Naive thymus-derived CD4-positive, alpha-beta T cell (primary cell): ENCODE measurements around the gene ADCY7. TPM values are rescaled to one million over a fixed set of nuclear protein-coding genes. Genes with fewer than 3 reads are reported as not detected.
"Not testable (repeated sequence)": the region's sequence is repeated elsewhere in the genome, so short reads cannot be mapped to it uniquely, and the experiment has no call there.

Experiments used
- ATAC-seq: fragments of 150-1000 bp; cut with Tn5 transposase; 2 replicates; pipeline ENCODE4 v1.10.0; 2021; ENCODE audit warnings: mild to moderate bottlenecking, moderate library complexity
- CTCF ChIA-PET: fragments of 350-600 bp; sonication (Branson Sonifier 250); formaldehyde crosslinking; loops from one replicate; lab custom pipeline; 2021; ENCODE audit warnings: antibody characterized with exemption; lab: Charles Lee
- POLR2A ChIA-PET: fragments of 350-600 bp; sonication (Branson Sonifier 250); formaldehyde crosslinking; loops from one replicate; lab custom pipeline; 2021; ENCODE audit warnings: antibody characterized with exemption, inconsistent platforms; lab: Charles Lee
- DNase-seq, 9 donors: peaks; one replicate each; pipeline versions ENCODE4 v3.0.0 to v3.0.0-alpha.2; 2020 to 2022; ENCODE audit warnings: mixed read lengths in 1 of 9
- H3K27ac ChIP-seq: one replicate; pipeline ENCODE4 v1.7.0; 2013; ENCODE audit warnings: mild to moderate bottlenecking, low read depth, low read length, moderate library complexity
- H3K27me3 ChIP-seq, 2 donors: one replicate each; pipeline ENCODE4 v1.7.0; 2013; ENCODE audit warnings: low read length in 2 of 2, mild to moderate bottlenecking in 2 of 2, moderate library complexity in 2 of 2; ENCODE audit not compliant: control insufficient read depth in 2 of 2, insufficient read depth in 2 of 2
- H3K36me3 ChIP-seq, 3 experiments: 1 replicate in 2 of 3; 2 replicates in 1 of 3; pipeline ENCODE4 v1.7.0; 2013; ENCODE audit warnings: low read length in 3 of 3, mild to moderate bottlenecking in 3 of 3, moderate library complexity in 1 of 3; ENCODE audit not compliant: insufficient read depth in 3 of 3, control insufficient read depth in 2 of 3
- H3K4me1 ChIP-seq, 2 donors: one replicate each; pipeline ENCODE4 v1.7.0; 2013; ENCODE audit warnings: low read length in 2 of 2, mild to moderate bottlenecking in 2 of 2, moderate library complexity in 1 of 2; ENCODE audit not compliant: control insufficient read depth in 2 of 2, insufficient read depth in 2 of 2
- H3K4me3 ChIP-seq: 2 replicates; pipeline ENCODE4 v1.7.0; 2013; ENCODE audit warnings: mild to moderate bottlenecking, low read length
- H3K9me3 ChIP-seq, 3 experiments: 1 replicate in 2 of 3; 2 replicates in 1 of 3; pipeline ENCODE4 v1.7.0; 2013; ENCODE audit warnings: low read length in 3 of 3; ENCODE audit not compliant: control insufficient read depth in 2 of 3
- H3K27ac Mint-ChIP-seq, 9 donors: one replicate each; pipeline ENCODE4 v1.8.0; 2020 to 2022; ENCODE audit warnings: mixed read lengths in 9 of 9, mild to moderate bottlenecking in 8 of 9, moderate library complexity in 5 of 9, inconsistent platforms in 2 of 9
- H3K27me3 Mint-ChIP-seq, 5 donors: one replicate each; pipeline ENCODE4 v1.8.0; 2021 to 2022; ENCODE audit warnings: mixed read lengths in 5 of 5, mild to moderate bottlenecking in 1 of 5
- H3K36me3 Mint-ChIP-seq, 5 donors: one replicate each; pipeline ENCODE4 v1.8.0; 2020 to 2022; ENCODE audit warnings: mixed read lengths in 5 of 5, mild to moderate bottlenecking in 3 of 5, inconsistent platforms in 1 of 5
- H3K4me1 Mint-ChIP-seq, 7 donors: one replicate each; pipeline ENCODE4 v1.8.0; 2020 to 2022; ENCODE audit warnings: mixed read lengths in 7 of 7, mild to moderate bottlenecking in 3 of 7, inconsistent platforms in 1 of 7
- H3K4me3 Mint-ChIP-seq, 10 donors: one replicate each; pipeline ENCODE4 v1.8.0; 2020 to 2022; ENCODE audit warnings: mild to moderate bottlenecking in 10 of 10, mixed read lengths in 10 of 10, moderate library complexity in 6 of 10, inconsistent platforms in 2 of 10
- H3K9me3 Mint-ChIP-seq, 11 donors: one replicate each; pipeline ENCODE4 v1.8.0; 2020 to 2022; ENCODE audit warnings: mixed read lengths in 11 of 11, mild to moderate bottlenecking in 4 of 11, inconsistent platforms in 1 of 11, moderate library complexity in 1 of 11
- intact Hi-C, 2 donors: fragments of 100-400 bp; cut with micrococcal nuclease; formaldehyde crosslinking; loops; one replicate each; pipeline ENCODE4 v1.15.1; 2023
- polyA plus RNA-seq, 2 donors: library from polyadenylated mRNA; unstranded; fragments of 300-500 nt; fragmentation: Illumina TruSeq; gene quantifications; one replicate each; pipeline ENCODE4 v1.2.3, GENCODE V29; 2021
- total RNA-seq, 6 experiments: library from RNA in 5 of 6; stranded (reverse) in 5 of 6; gene quantifications; 1 replicate in 5 of 6; 2 replicates in 1 of 6; pipeline ENCODE4 v1.2.3 and lab custom pipeline; 2021 to 2026

ADCY7 gene
- total and polyA plus RNA-seq, 7 experiments from 2014 or later: 62.6 to 326 (median 207) TPM

- peaks cover 0 to 26% (median 0%) of the 10 kb centered on the region in 3 experiments for H3K36me3 ChIP-seq
- ATAC-seq, H3K9me3 ChIP-seq, H3K9me3 Mint-ChIP-seq, H3K4me3 Mint-ChIP-seq, DNase-seq, H3K27me3 ChIP-seq, H3K4me1 ChIP-seq, H3K4me3 ChIP-seq, intact Hi-C loops, H3K27ac ChIP-seq, H3K27me3 Mint-ChIP-seq: not testable (repeated sequence)
- peak overlapping the region in 1 of 9 donors; percentile 56 for H3K27ac Mint-ChIP-seq
- ChIA-PET CTCF (interaction anchor here (0.6 to 2.7 kb wide), 3 partner anchors 15 to 26 kb away, joined by 4 to 16 read pairs (median 4); no protein-coding TSS in a partner anchor), POLR2A (interaction anchor here (0.8 to 2.0 kb wide), 2 partner anchors 10 to 13 kb away, joined by 3 to 4 read pairs; no protein-coding TSS in a partner anchor)
- H3K4me1 Mint-ChIP-seq: peaks cover 12 to 38% (median 24%) of the 10 kb centered on the region in 7 donors
- H3K36me3 Mint-ChIP-seq: peaks cover 31 to 59% (median 40%) of the 10 kb centered on the region in 5 donors
Measured at GRCh38 chr16:50343566-50343965, 77.2 kb downstream of the ADCY7 start.

GRCh38 chr16:50345210-50345609 lies 78.9 kb downstream of the ADCY7 start:
- intact Hi-C loops, H3K27me3 Mint-ChIP-seq, DNase-seq, H3K27me3 ChIP-seq, H3K9me3 ChIP-seq, H3K4me3 Mint-ChIP-seq, H3K4me3 ChIP-seq, ATAC-seq, POLR2A ChIA-PET, H3K27ac ChIP-seq, H3K4me1 ChIP-seq: not testable (repeated sequence)
- Mint-ChIP-seq H3K9me3 (peaks cover 0 to 12% (median 0%) of the 10 kb centered on the region in 11 donors), H3K27ac (peak overlapping the region in 1 of 9 donors; percentile 19), H3K4me1 (peaks cover 7 to 27% (median 22%) of the 10 kb centered on the region in 7 donors), H3K36me3 (peaks cover 36 to 71% (median 52%) of the 10 kb centered on the region in 5 donors)
- CTCF ChIA-PET: interaction anchor here (0.6 to 2.7 kb wide), 3 partner anchors 16 to 63 kb away, joined by 3 to 16 read pairs (median 4); no protein-coding TSS in a partner anchor
- peaks cover 0 to 26% (median 4%) of the 10 kb centered on the region in 3 experiments for H3K36me3 ChIP-seq

- Histone ChIP-seq H3K4me1 (no peaks in the 10 kb centered on the region), H3K36me3 (peaks cover 4 to 39% (median 24%) of the 10 kb centered on the region in 3 experiments), H3K9me3 (no peaks in the 10 kb centered on the region), H3K27ac (no peak overlapping the region), H3K27me3 (no peaks in the 10 kb centered on the region), H3K4me3 (no peak overlapping the region)
- intact Hi-C loops: no loop called here
- no peak for ATAC-seq
- H3K4me1 Mint-ChIP-seq: peaks cover 12 to 26% (median 20%) of the 10 kb centered on the region in 7 donors
- peaks cover 0 to 12% (median 0%) of the 10 kb centered on the region in 11 donors for H3K9me3 Mint-ChIP-seq
- H3K4me3 Mint-ChIP-seq: no peak overlapping the region
- ChIA-PET POLR2A (interaction anchor here (7.5 to 8.5 kb wide), 2 partner anchors 13 to 23 kb away, joined by 74 to 80 read pairs; no protein-coding TSS in a partner anchor), CTCF (interaction anchor here (0.7 to 9.4 kb wide), 3 partner anchors 12 to 302 kb away, joined by 3 to 203 read pairs (median 7); no protein-coding TSS in a partner anchor)
- no peaks in the 10 kb centered on the region for H3K27me3 Mint-ChIP-seq
- peaks cover 26 to 55% (median 40%) of the 10 kb centered on the region in 5 donors for H3K36me3 Mint-ChIP-seq
- no peak for DNase-seq
- peak overlapping the region in 3 of 9 donors; percentile 54 to 89 (median 62) for H3K27ac Mint-ChIP-seq
Measured at GRCh38 chr16:50351116-50351515, 84.8 kb downstream of the ADCY7 start.

- Histone ChIP-seq H3K36me3 (peaks cover 4 to 39% (median 24%) of the 10 kb centered on the region in 3 experiments), H3K9me3 (no peaks in the 10 kb centered on the region), H3K4me3 (no peak overlapping the region), H3K27ac (no peak overlapping the region), H3K4me1 (no peaks in the 10 kb centered on the region), H3K27me3 (no peaks in the 10 kb centered on the region)
- intact Hi-C loops: no loop called here
- ATAC-seq (peak; percentile 22), DNase-seq (no peak)
- Mint-ChIP-seq H3K36me3 (peaks cover 22 to 49% (median 36%) of the 10 kb centered on the region in 5 donors), H3K27ac (peak overlapping the region in 4 of 9 donors; percentile 31 to 83 (median 70)), H3K27me3 (no peaks in the 10 kb centered on the region), H3K9me3 (peaks cover 0 to 12% (median 0%) of the 10 kb centered on the region in 11 donors), H3K4me3 (no peak overlapping the region), H3K4me1 (peaks cover 11 to 23% (median 18%) of the 10 kb centered on the region in 7 donors)
- ChIA-PET CTCF (interaction anchor here (0.7 to 9.4 kb wide), 3 partner anchors 10 to 25 kb away, joined by 3 to 203 read pairs (median 7); no protein-coding TSS in a partner anchor), POLR2A (interaction anchor here (0.8 to 8.5 kb wide), 4 partner anchors 10 to 24 kb away, joined by 3 to 80 read pairs (median 38); no protein-coding TSS in a partner anchor)
Measured at GRCh38 chr16:50351952-50352351, 85.6 kb downstream of the ADCY7 start.

GRCh38 chr16:50354082-50354481 lies 87.7 kb downstream of the ADCY7 start:
- H3K27me3 ChIP-seq: no peaks in the 10 kb centered on the region
- Mint-ChIP-seq H3K9me3 (peaks cover 0 to 4% (median 0%) of the 10 kb centered on the region in 11 donors), H3K27ac (peak overlapping the region in 2 of 9 donors; percentile 45 to 54), H3K27me3 (no peaks in the 10 kb centered on the region), H3K4me1 (peaks cover 7 to 34% (median 17%) of the 10 kb centered on the region in 7 donors), H3K36me3 (peaks cover 12 to 31% (median 24%) of the 10 kb centered on the region in 5 donors), H3K4me3 (no peak overlapping the region)
- intact Hi-C loops: no loop called here
- H3K4me1 ChIP-seq: no peaks in the 10 kb centered on the region
- H3K27ac ChIP-seq: no peak overlapping the region
- no peaks in the 10 kb centered on the region for H3K9me3 ChIP-seq
- ATAC-seq (no peak), DNase-seq (no peak)
- POLR2A ChIA-PET: interaction anchor here (1.0 to 8.5 kb wide), 7 partner anchors 13 to 88 kb away, joined by 3 to 80 read pairs (median 6); partner anchors contain the start of gene ADCY7
- peaks cover 4 to 46% (median 24%) of the 10 kb centered on the region in 3 experiments for H3K36me3 ChIP-seq
- no peak overlapping the region for H3K4me3 ChIP-seq
- CTCF ChIA-PET: interaction anchor here (0.7 to 9.4 kb wide), 21 partner anchors 10 to 452 kb away, joined by 3 to 203 read pairs (median 5); partner anchors contain the start of genes ADCY7 and CNEP1R1

DNA sequence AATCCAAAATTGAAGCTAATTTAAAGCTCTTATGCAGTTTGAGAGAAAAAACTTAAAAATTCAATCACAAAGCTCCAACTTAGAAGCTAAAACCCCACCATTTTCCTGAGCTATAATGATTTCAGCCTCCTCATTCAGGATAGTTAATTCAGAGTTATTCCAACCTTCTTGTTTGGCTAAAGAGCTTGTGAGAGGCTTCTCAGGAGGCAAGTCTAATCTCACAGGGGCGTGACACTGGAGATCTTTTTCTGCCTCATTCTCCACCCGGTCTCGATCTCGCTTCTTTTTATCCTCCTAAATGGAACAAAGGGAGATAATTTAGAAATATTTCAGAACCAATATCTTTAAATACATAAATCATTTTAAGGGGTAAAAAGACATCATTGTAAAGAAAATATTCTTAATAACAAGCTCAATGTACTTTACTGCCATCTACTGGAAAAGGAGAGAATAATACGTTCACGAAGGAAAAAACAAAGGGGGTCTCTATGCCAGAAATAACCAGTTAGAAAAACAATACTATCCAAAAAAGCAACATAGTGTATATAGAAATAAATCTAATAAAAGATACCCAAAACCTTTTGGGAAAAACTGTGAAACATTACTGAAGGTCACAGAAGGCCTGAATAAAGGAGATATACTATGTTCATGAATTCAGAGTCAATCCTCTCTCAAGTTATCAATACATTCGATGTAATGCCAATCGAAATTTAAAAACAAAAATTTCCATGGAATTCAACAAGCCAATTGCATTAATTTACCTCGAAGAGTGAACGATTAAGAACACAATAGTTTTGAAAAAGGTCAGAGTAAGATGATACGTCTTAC lies 88.5 kb downstream of the ADCY7 start:
- Histone ChIP-seq H3K36me3 (peaks cover 4 to 44% (median 20%) of the 10 kb centered on the region in 3 experiments), H3K9me3 (no peaks in the 10 kb centered on the region), H3K27me3 (no peaks in the 10 kb centered on the region), H3K27ac (peak overlapping the region; percentile 31), H3K4me1 (no peaks in the 10 kb centered on the region), H3K4me3 (no peak overlapping the region)
- ATAC-seq (peak; percentile 68), DNase-seq (peak in 5 of 9 donors; percentile 32 to 63 (median 51))
- intact Hi-C loops: loop anchor here (1.0 kb wide), 6 partner anchors 20 to 331 kb away; no protein-coding TSS in a partner anchor
- POLR2A ChIA-PET: interaction anchor here (1.0 to 8.5 kb wide), 6 partner anchors 16 to 195 kb away, joined by 3 to 80 read pairs (median 6); partner anchors contain the start of gene ADCY7
- Mint-ChIP-seq H3K9me3 (no peaks in the 10 kb centered on the region), H3K27ac (peak overlapping the region in 8 of 9 donors; percentile 2 to 91 (median 68)), H3K27me3 (no peaks in the 10 kb centered on the region), H3K36me3 (peaks cover 10 to 23% (median 17%) of the 10 kb centered on the region in 5 donors), H3K4me1 (peaks cover 9 to 41% (median 25%) of the 10 kb centered on the region in 7 donors), H3K4me3 (peak overlapping the region in 1 of 10 donors; percentile 21)
- CTCF ChIA-PET: interaction anchor here (0.6 to 9.4 kb wide), 25 partner anchors 9 to 452 kb away, joined by 3 to 203 read pairs (median 4); partner anchors contain the start of genes ADCY7, CNEP1R1 and SNX20
